ENCODE results near the gene KIT. TPM values are rescaled to one million over a fixed set of nuclear protein-coding genes. Genes with fewer than 3 reads are reported as not detected.

The KIT gene
- total and polyA plus RNA-seq, 2 donors (not counting 1 experiment from before 2014, with no cell fraction given), result 0.50 to 19.9 TPM

DNA sequence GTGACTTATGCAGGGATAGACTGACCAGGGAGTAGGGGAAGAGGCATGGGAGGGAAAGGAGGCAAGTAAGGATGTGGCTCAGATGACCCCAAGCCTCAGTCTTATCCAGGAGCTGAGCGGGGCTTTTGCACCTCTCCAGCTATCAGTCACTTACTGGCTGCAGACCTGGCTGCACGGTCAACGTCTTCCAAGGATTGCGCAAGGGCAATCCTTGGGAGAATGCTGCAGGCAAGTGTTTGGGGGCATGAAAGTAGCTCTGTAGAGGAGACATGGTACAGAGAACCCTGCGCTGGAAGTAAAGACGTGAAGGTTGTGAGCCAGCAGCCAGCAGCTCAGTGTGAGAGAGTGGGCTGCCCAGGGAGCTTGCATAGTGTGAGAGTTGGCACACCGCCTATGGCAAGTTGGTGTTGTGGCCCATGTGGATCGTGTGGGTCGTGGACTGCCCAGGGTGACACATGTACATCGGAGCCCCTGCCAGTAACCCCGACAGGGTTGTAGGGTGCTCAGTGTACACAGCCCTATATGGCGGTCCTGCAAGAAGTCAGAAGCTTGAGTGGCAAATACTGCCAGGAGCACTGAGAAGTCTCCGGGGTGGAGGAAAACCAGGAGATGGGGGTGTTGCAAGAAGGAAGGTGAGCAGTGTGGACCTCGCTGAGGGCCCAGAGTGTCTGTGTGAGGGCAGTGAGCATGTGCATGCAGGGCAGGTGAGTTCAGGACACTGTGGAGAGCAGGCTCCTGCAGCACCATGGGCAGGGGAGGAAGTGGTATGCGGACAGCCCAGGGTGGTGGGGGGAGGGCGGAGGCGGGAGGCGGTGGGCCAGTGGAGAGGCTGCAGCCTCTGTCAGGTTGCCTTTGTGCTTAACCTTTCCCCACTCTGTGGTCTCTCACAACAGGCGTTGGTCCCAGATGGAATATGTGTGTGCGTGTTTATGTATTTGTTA, 50.9 kb downstream of the KIT start:
- Histone ChIP-seq H3K4me2 (ENCODE audit: extremely low read depth, insufficient read depth, low read length) (no peak overlapping the region), H3K9ac (ENCODE audit: insufficient read depth, low read length) (no peak overlapping the region), H3K27me3 (ENCODE audit: control insufficient read depth, insufficient read depth, low read length) (no peaks in the 10 kb centered on the region), H3K4me3 (replicated peaks in 1 of 4; ENCODE audit: control extremely low read depth in 1 of 4, insufficient read depth in 1 of 4, low read depth in 3 of 4, low read length in 4 of 4) (no peak overlapping the region), H3K9me3 (ENCODE audit: control insufficient read depth, insufficient read depth, low read depth, low read length) (no peaks in the 10 kb centered on the region), H2AFZ (ENCODE audit: low read length) (no peak overlapping the region), H3K27ac (ENCODE audit: insufficient read depth, low read length) (no peak overlapping the region), H3K79me2 (ENCODE audit: control insufficient read depth, insufficient read depth, low read length) (no peaks in the 10 kb centered on the region), H4K20me1 (ENCODE audit: control insufficient read depth, extremely low read depth, insufficient read depth, low read length) (no peaks in the 10 kb centered on the region), H3K4me1 (ENCODE audit: control insufficient read depth, extremely low read depth, insufficient read depth, low read length) (no peaks in the 10 kb centered on the region), H3K36me3 (ENCODE audit: control insufficient read depth, insufficient read depth, low read length) (no peaks in the 10 kb centered on the region)
- TF ChIP-seq, protein P1, sequence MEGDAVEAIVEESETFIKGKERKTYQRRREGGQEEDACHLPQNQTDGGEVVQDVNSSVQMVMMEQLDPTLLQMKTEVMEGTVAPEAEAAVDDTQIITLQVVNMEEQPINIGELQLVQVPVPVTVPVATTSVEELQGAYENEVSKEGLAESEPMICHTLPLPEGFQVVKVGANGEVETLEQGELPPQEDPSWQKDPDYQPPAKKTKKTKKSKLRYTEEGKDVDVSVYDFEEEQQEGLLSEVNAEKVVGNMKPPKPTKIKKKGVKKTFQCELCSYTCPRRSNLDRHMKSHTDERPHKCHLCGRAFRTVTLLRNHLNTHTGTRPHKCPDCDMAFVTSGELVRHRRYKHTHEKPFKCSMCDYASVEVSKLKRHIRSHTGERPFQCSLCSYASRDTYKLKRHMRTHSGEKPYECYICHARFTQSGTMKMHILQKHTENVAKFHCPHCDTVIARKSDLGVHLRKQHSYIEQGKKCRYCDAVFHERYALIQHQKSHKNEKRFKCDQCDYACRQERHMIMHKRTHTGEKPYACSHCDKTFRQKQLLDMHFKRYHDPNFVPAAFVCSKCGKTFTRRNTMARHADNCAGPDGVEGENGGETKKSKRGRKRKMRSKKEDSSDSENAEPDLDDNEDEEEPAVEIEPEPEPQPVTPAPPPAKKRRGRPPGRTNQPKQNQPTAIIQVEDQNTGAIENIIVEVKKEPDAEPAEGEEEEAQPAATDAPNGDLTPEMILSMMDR (conservative IDR thresholded peaks at IDR 0.05 in 1 of 2, IDR thresholded peaks at IDR 0.05 in 1 of 2; ENCODE audit: low read depth in 1 of 2, low read length in 2 of 2), result no peak
- no peak for TF ChIP-seq EZH2 (IDR thresholded peaks at IDR 0.05; ENCODE audit: low read length, missing control alignments)
- no peak for DNase-seq (ENCODE audit: low read depth in 2 of 2)

- no peak overlapping the region for H2AFZ ChIP-seq (ENCODE audit: low read length)
- H3K27ac ChIP-seq (ENCODE audit: insufficient read depth, low read length), result no peak overlapping the region
- no peaks in the 10 kb centered on the region for H3K27me3 ChIP-seq (ENCODE audit: control insufficient read depth, insufficient read depth, low read length)
- no peaks in the 10 kb centered on the region for H3K79me2 ChIP-seq (ENCODE audit: control insufficient read depth, insufficient read depth, low read length)
- H3K36me3 ChIP-seq (ENCODE audit: control insufficient read depth, insufficient read depth, low read length), result no peaks in the 10 kb centered on the region
- H4K20me1 ChIP-seq (ENCODE audit: control insufficient read depth, extremely low read depth, insufficient read depth, low read length), result no peaks in the 10 kb centered on the region
- H3K9me3 ChIP-seq (ENCODE audit: control insufficient read depth, insufficient read depth, low read depth, low read length), result no peaks in the 10 kb centered on the region
- TF ChIP-seq, protein P1 (conservative IDR thresholded peaks at IDR 0.05 in 1 of 2, IDR thresholded peaks at IDR 0.05 in 1 of 2; ENCODE audit: low read depth in 1 of 2, low read length in 2 of 2), result no peak
- no peak for TF ChIP-seq EZH2 (IDR thresholded peaks at IDR 0.05; ENCODE audit: low read length, missing control alignments)
- H3K4me3 ChIP-seq (replicated peaks in 1 of 4; ENCODE audit: control extremely low read depth in 1 of 4, insufficient read depth in 1 of 4, low read depth in 3 of 4, low read length in 4 of 4), result no peak overlapping the region
- H3K9ac ChIP-seq (ENCODE audit: insufficient read depth, low read length), result no peak overlapping the region
- no peak overlapping the region for H3K4me2 ChIP-seq (ENCODE audit: extremely low read depth, insufficient read depth, low read length)
- no peaks in the 10 kb centered on the region for H3K4me1 ChIP-seq (ENCODE audit: control insufficient read depth, extremely low read depth, insufficient read depth, low read length)
- DNase-seq (ENCODE audit: low read depth in 2 of 2), result peak in 1 of 2 donors; percentile 52
Observed at GRCh38 chr4:54709400-54709799, 51.6 kb downstream of the KIT start.

GRCh38 chr4:54712206-54712605, 54.4 kb downstream of the KIT start:
- Histone ChIP-seq H3K27me3 (ENCODE audit: control insufficient read depth, insufficient read depth, low read length) (no peaks in the 10 kb centered on the region), H3K4me1 (ENCODE audit: control insufficient read depth, extremely low read depth, insufficient read depth, low read length) (no peaks in the 10 kb centered on the region), H3K36me3 (ENCODE audit: control insufficient read depth, insufficient read depth, low read length) (no peaks in the 10 kb centered on the region), H3K4me3 (replicated peaks in 1 of 4; ENCODE audit: control extremely low read depth in 1 of 4, insufficient read depth in 1 of 4, low read depth in 3 of 4, low read length in 4 of 4) (no peak overlapping the region), H3K4me2 (ENCODE audit: extremely low read depth, insufficient read depth, low read length) (no peak overlapping the region), H3K9me3 (ENCODE audit: control insufficient read depth, insufficient read depth, low read depth, low read length) (no peaks in the 10 kb centered on the region), H3K27ac (ENCODE audit: insufficient read depth, low read length) (no peak overlapping the region), H3K79me2 (ENCODE audit: control insufficient read depth, insufficient read depth, low read length) (no peaks in the 10 kb centered on the region), H2AFZ (ENCODE audit: low read length) (no peak overlapping the region), H3K9ac (ENCODE audit: insufficient read depth, low read length) (no peak overlapping the region), H4K20me1 (ENCODE audit: control insufficient read depth, extremely low read depth, insufficient read depth, low read length) (no peaks in the 10 kb centered on the region)
- no peak for DNase-seq (ENCODE audit: low read depth in 2 of 2)
- TF ChIP-seq EZH2 (IDR thresholded peaks at IDR 0.05; ENCODE audit: low read length, missing control alignments), result no peak
- TF ChIP-seq, protein P1 (conservative IDR thresholded peaks at IDR 0.05 in 1 of 2, IDR thresholded peaks at IDR 0.05 in 1 of 2; ENCODE audit: low read depth in 1 of 2, low read length in 2 of 2), result no peak
